ENCODE results near the gene ADGRB3.

DNA sequence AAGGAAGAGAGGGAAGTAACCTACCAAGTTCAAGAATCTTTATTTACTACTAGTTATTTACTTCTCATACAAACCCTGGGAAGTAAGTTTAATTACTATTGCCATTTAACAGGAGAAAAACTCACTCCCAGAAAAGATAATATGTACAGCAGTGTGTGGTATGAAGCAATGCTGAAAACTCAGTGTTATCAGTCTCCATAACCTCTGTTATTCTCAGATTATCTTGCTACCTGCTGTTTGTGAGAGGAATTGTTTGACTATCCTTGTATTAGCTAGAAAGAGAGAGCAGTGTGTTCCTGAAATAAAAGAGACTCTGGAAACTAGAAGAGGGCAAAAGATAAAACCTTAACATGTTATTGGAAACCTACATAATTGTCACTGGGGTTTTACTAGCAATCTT, 38.2 kb downstream of the ADGRB3 start:
- TF ChIP-seq, protein P1, sequence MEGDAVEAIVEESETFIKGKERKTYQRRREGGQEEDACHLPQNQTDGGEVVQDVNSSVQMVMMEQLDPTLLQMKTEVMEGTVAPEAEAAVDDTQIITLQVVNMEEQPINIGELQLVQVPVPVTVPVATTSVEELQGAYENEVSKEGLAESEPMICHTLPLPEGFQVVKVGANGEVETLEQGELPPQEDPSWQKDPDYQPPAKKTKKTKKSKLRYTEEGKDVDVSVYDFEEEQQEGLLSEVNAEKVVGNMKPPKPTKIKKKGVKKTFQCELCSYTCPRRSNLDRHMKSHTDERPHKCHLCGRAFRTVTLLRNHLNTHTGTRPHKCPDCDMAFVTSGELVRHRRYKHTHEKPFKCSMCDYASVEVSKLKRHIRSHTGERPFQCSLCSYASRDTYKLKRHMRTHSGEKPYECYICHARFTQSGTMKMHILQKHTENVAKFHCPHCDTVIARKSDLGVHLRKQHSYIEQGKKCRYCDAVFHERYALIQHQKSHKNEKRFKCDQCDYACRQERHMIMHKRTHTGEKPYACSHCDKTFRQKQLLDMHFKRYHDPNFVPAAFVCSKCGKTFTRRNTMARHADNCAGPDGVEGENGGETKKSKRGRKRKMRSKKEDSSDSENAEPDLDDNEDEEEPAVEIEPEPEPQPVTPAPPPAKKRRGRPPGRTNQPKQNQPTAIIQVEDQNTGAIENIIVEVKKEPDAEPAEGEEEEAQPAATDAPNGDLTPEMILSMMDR (IDR thresholded peaks at IDR 0.05): no peak
- TF ChIP-seq POLR2A (IDR thresholded peaks at IDR 0.05): no peak
- no peak for TF ChIP-seq POLR2AphosphoS5 (IDR thresholded peaks at IDR 0.05)

Data from breast epithelium (tissue), 3 donors.